NCI-H748 (cell line): ENCODE results near the gene ID1.
"Not testable (repeated sequence)": the region's sequence is repeated elsewhere in the genome, so short reads cannot be mapped to it uniquely, and the experiment has no call there.

Experiments used
- DNase-seq: peaks from one replicate; lab custom pipeline; 2025; ENCODE audit not compliant: unreplicated experiment; lab: John Stamatoyannopoulos, UW

Gene ID1

GRCh38 chr20:31572701-31573554, 32.2 kb upstream of the ID1 start:
- peak; percentile 98 for DNase-seq

GRCh38 chr20:31573555-31574321, 31.4 kb upstream of the ID1 start:
- peak; percentile 95 for DNase-seq

- not testable (repeated sequence) for DNase-seq
Observed at GRCh38 chr20:31574986-31575385, 30.1 kb upstream of the ID1 start.

GRCh38 chr20:31576751-31577150, 28.3 kb upstream of the ID1 start:
- DNase-seq, result peak; percentile 18

GRCh38 chr20:31577194-31577593, 27.9 kb upstream of the ID1 start:
- DNase-seq, result no peak

- no peak for DNase-seq
Observed at GRCh38 chr20:31578448-31579138, 26.5 kb upstream of the ID1 start.

- no peak for DNase-seq
Observed at GRCh38 chr20:31579245-31579644, 25.8 kb upstream of the ID1 start.

- DNase-seq, result not testable (repeated sequence)
Observed at GRCh38 chr20:31579941-31580651, 25.0 kb upstream of the ID1 start.

- DNase-seq, result no peak
Observed at GRCh38 chr20:31580706-31581105, 24.4 kb upstream of the ID1 start.

GRCh38 chr20:31581391-31581790, 23.7 kb upstream of the ID1 start:
- DNase-seq, result no peak

GRCh38 chr20:31587545-31588389, 17.3 kb upstream of the ID1 start:
- DNase-seq, result peak; percentile 67

- no peak for DNase-seq
Observed at GRCh38 chr20:31590717-31591225, 14.3 kb upstream of the ID1 start.

- no peak for DNase-seq
Observed at GRCh38 chr20:31593221-31594001, 11.7 kb upstream of the ID1 start.

GRCh38 chr20:31594002-31594557, 11.0 kb upstream of the ID1 start:
- no peak for DNase-seq

- DNase-seq, result peak; percentile 92
Observed at GRCh38 chr20:31594558-31595379, 10.3 kb upstream of the ID1 start.

- DNase-seq, result no peak
Observed at GRCh38 chr20:31595380-31595653, 9.8 kb upstream of the ID1 start.

GRCh38 chr20:31595654-31596411, 9.3 kb upstream of the ID1 start:
- DNase-seq, result no peak

GRCh38 chr20:31596412-31596715, 8.7 kb upstream of the ID1 start:
- DNase-seq, result not testable (repeated sequence)
